ENCODE measurements around the gene SLF1. TPM values are rescaled to one million over a fixed set of nuclear protein-coding genes. Genes with fewer than 3 reads are reported as not detected.

Gene SLF1
- total RNA-seq, 1 donor from 2014 or later, result 6.2 TPM

DNA sequence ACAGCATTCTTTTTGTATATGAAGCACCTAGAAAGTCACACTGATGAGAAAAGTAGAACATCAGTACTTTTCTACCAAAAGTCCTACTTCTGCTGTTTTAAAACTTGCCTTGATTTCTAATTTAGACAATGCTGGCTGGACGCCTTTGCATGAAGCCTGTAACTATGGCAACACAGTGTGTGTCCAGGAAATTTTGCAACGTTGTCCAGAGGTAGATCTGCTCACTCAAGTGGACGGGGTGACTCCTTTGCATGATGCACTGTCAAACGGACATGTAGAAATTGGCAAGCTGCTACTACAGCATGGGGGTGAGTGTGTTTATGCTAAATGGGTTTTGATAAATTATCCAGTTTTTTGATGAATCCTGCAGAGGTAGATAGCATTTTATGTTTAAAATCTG, 73.5 kb downstream of the SLF1 start:
- Histone ChIP-seq H3K27ac (no peak overlapping the region), H3K4me1 (peaks cover 3% of the 10 kb centered on the region), H3K4me3 (no peak overlapping the region), H3K36me3 (peaks cover 17% of the 10 kb centered on the region), H3K9me3 (no peaks in the 10 kb centered on the region), H3K27me3 (no peaks in the 10 kb centered on the region)
- DNase-seq, result no peak
- TF ChIP-seq, protein P1, sequence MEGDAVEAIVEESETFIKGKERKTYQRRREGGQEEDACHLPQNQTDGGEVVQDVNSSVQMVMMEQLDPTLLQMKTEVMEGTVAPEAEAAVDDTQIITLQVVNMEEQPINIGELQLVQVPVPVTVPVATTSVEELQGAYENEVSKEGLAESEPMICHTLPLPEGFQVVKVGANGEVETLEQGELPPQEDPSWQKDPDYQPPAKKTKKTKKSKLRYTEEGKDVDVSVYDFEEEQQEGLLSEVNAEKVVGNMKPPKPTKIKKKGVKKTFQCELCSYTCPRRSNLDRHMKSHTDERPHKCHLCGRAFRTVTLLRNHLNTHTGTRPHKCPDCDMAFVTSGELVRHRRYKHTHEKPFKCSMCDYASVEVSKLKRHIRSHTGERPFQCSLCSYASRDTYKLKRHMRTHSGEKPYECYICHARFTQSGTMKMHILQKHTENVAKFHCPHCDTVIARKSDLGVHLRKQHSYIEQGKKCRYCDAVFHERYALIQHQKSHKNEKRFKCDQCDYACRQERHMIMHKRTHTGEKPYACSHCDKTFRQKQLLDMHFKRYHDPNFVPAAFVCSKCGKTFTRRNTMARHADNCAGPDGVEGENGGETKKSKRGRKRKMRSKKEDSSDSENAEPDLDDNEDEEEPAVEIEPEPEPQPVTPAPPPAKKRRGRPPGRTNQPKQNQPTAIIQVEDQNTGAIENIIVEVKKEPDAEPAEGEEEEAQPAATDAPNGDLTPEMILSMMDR (IDR thresholded peaks at IDR 0.05), result no peak
- no peak for ATAC-seq
- intact Hi-C loops (cut with DNase I), result loop anchor here (10.0 kb wide), 1 partner anchor 737 kb away; no protein-coding TSS in a partner anchor

DNA sequence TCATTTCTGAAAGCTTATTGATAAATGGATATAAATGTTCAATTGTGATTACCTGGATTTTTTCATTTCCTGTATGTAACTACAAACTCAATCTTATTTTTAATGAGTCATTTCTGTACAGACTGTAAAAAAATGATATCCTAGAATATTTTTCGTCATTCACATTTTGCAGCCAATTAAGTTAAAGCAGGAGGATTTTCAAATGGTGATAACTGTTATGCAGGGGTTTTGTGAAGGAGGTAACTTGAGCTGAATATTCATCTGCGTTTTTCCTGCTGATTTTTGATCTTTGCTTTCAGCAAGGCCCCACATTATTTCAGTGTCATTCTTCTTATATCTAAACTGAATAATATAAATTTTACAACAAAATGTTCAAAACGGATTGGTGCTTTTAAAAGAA, 74.1 kb downstream of the SLF1 start:
- H3K27ac ChIP-seq, result no peak overlapping the region
- ATAC-seq, result no peak
- H3K4me3 ChIP-seq, result no peak overlapping the region
- peaks cover 3% of the 10 kb centered on the region for H3K4me1 ChIP-seq
- TF ChIP-seq, protein P1 (IDR thresholded peaks at IDR 0.05), result no peak
- no peaks in the 10 kb centered on the region for H3K27me3 ChIP-seq
- intact Hi-C loops (cut with DNase I), result loop anchor here (10.0 kb wide), 1 partner anchor 738 kb away; no protein-coding TSS in a partner anchor
- peaks cover 12% of the 10 kb centered on the region for H3K36me3 ChIP-seq
- no peaks in the 10 kb centered on the region for H3K9me3 ChIP-seq
- DNase-seq, result no peak

DNA sequence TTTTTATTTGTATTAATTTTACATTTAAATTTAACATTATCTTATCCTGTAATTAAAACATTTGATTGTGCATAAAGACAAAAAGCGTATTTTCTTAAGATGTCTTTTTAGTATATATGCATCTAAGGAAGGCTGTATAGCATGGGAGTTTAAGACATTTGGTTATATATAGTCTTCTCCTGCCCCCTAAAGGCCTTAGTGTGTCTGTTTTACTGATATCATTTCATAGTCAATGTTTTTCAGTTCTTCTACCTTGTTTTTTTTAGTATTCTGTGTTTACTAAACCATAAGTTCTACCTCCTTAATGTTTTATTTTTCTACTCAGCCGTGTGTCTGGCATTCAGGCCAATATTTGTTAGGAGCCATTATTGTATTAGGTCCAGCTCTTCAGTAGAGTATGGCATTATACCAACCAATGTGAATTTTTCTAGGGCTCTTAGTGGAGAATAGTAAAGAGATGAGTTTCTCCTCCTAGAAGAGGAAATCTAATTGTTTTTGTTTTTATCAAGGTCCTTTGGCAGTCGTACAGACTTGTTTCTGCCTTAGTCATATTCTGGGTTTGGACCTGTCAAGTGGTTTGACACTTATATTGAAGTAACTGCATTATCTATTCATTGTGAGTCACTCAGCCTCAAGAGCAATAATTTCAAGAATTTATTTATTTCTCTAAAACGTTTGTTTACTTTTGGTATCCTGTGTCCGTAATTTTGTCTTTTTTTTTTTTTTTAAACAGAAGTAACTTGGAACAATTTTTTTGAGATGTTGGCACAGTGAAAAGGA, 74.8 kb downstream of the SLF1 start:
- ATAC-seq (no peak), DNase-seq (no peak)
- peaks cover 12% of the 10 kb centered on the region for H3K36me3 ChIP-seq
- intact Hi-C loops (cut with DNase I), result loop anchor here (10.0 kb wide), 1 partner anchor 738 kb away; no protein-coding TSS in a partner anchor
- TF ChIP-seq, protein P1 (IDR thresholded peaks at IDR 0.05), result peak; percentile 40
- no peak overlapping the region for H3K27ac ChIP-seq
- no peaks in the 10 kb centered on the region for H3K27me3 ChIP-seq
- H3K9me3 ChIP-seq, result no peaks in the 10 kb centered on the region
- no peak overlapping the region for H3K4me3 ChIP-seq
- peaks cover 3% of the 10 kb centered on the region for H3K4me1 ChIP-seq

DNA sequence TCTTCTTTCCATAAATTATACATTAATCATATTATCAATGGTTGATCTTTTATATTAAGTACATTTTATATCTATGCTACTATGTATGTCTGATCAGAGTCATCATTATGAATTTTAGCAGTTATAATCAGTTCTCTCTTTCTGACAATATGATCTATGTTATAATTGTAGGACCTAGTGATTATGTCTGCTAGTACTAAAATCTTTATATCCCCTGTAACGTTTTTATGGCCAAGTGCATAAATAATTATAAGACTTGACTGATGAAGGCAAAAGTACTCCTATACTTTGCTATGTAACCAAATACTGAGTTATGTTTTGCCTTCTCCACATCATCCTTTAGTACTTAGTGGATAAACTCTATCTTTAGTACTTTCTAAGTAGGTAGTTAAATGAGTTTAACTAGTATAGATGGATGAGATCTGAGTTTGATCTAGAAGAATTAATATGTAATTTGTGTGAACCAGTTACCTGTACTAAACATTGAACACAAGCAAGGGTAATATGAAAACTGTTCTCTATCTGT, 75.4 kb downstream of the SLF1 start:
- Histone ChIP-seq H3K27ac (no peak overlapping the region), H3K36me3 (peaks cover 12% of the 10 kb centered on the region), H3K4me3 (no peak overlapping the region), H3K9me3 (no peaks in the 10 kb centered on the region), H3K27me3 (no peaks in the 10 kb centered on the region), H3K4me1 (peaks cover 3% of the 10 kb centered on the region)
- intact Hi-C loops (cut with DNase I), result loop anchor here (10.0 kb wide), 1 partner anchor 739 kb away; no protein-coding TSS in a partner anchor
- ATAC-seq (no peak), DNase-seq (no peak)
- TF ChIP-seq, protein P1 (IDR thresholded peaks at IDR 0.05), result no peak

DNA sequence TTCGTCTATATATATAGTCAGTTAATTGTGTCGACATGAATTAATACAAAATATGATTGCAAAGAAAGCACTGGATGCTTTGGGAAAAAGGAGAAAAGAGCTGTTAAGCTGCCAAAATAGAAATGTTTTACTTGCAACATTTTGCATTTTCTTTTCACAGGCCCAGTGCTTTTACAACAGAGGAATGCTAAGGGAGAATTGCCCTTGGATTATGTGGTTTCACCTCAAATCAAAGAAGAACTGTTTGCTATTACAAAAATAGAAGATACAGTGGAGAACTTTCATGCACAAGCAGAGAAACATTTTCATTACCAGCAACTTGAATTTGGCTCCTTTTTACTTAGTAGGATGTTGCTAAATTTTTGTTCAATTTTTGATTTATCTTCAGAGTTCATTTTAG, 76.2 kb downstream of the SLF1 start:
- H3K9me3 ChIP-seq, result no peaks in the 10 kb centered on the region
- no peaks in the 10 kb centered on the region for H3K27me3 ChIP-seq
- TF ChIP-seq, protein P1 (IDR thresholded peaks at IDR 0.05), result no peak
- DNase-seq (no peak), ATAC-seq (no peak)
- no peak overlapping the region for H3K4me3 ChIP-seq
- peaks cover 3% of the 10 kb centered on the region for H3K4me1 ChIP-seq
- H3K36me3 ChIP-seq, result peaks cover 9% of the 10 kb centered on the region
- intact Hi-C loops (cut with DNase I), result loop anchor here (10.0 kb wide), 1 partner anchor 740 kb away; no protein-coding TSS in a partner anchor
- H3K27ac ChIP-seq, result no peak overlapping the region

Data from upper lobe of right lung (tissue), 1 donor.